Panc1 (cell line): ENCODE data around the gene MS4A10. TPM values are rescaled to one million over a fixed set of nuclear protein-coding genes. Genes with fewer than 3 reads are reported as not detected.

Experiments
- ATAC-seq: fragments of 200-7000 bp; cut with Tn5 transposase; 2 replicates; pipeline ENCODE4 v1.9.1; 2020; ENCODE audit warnings: mild to moderate bottlenecking, moderate library complexity
- BruUV-seq: library from RNA; stranded (reverse); fragments of 400-500 nt; replicated peaks from 2 replicates; lab custom pipeline; 2021; lab: Mats Ljungman, UMichigan
- CTCF ChIA-PET: fragments of 300-600 bp; sonication (Branson Sonifier 250); formaldehyde crosslinking; loops from one replicate; lab custom pipeline; 2022; ENCODE audit warnings: antibody characterized with exemption; lab: Charles Lee
- POLR2A ChIA-PET: fragments of 300-600 bp; sonication (Branson Sonifier 250); formaldehyde crosslinking; loops from one replicate; lab custom pipeline; 2022; ENCODE audit warnings: antibody characterized with exemption; lab: Charles Lee
- DNase-seq: peaks from one replicate; pipeline ENCODE4 v3.0.0-alpha.2; 2010; ENCODE audit warnings: low read depth, low spot score
- H3K27ac ChIP-seq: 2 replicates; pipeline ENCODE4 v1.5.1; 2011; ENCODE audit warnings: mild to moderate bottlenecking, low read length, inconsistent platforms
- H3K27me3 ChIP-seq: fragments of 200-500 bp; sonication (Bioruptor generic); 2 replicates; pipeline ENCODE4 v1.6.0; 2014; ENCODE audit warnings: low read length, inconsistent platforms; ENCODE audit not compliant: control insufficient read depth, insufficient read depth
- H3K36me3 ChIP-seq: fragments of 200-500 bp; sonication (Bioruptor generic); 2 replicates; pipeline ENCODE4 v1.5.1; 2014; ENCODE audit warnings: inconsistent platforms, mild to moderate bottlenecking, low read length, moderate library complexity; ENCODE audit not compliant: control insufficient read depth, insufficient read depth
- H3K4me1 ChIP-seq: 2 replicates; pipeline ENCODE4 v1.5.1; 2011; ENCODE audit warnings: inconsistent platforms, mild to moderate bottlenecking, low read length, moderate library complexity; ENCODE audit not compliant: control insufficient read depth, insufficient read depth
- H3K4me3 ChIP-seq, 2 experiments: 2 replicates each; pipeline ENCODE4 v1.5.1; 2011 to 2012; ENCODE audit warnings: low read depth in 2 of 2, low read length in 2 of 2, mild to moderate bottlenecking in 2 of 2, inconsistent platforms in 1 of 2, moderate library complexity in 1 of 2
- H3K9me3 ChIP-seq: fragments of 200-500 bp; sonication (Bioruptor generic); 2 replicates; pipeline ENCODE4 v1.5.1; 2014; ENCODE audit warnings: low read depth, mild to moderate bottlenecking, inconsistent platforms, low read length, moderate library complexity; ENCODE audit not compliant: control insufficient read depth, insufficient read depth
- CTCF ChIP-seq: fragments of 450-650 bp; IDR thresholded peaks from 2 replicates; pipeline ENCODE4 v1.5.1; 2017; ENCODE audit warnings: mild to moderate bottlenecking
- POLR2AphosphoS5 ChIP-seq: IDR thresholded peaks from 2 replicates; pipeline ENCODE4 v1.6.1; 2012; ENCODE audit warnings: mild to moderate bottlenecking, low read depth, low read length, moderate library complexity
- REST ChIP-seq, 2 experiments: IDR thresholded peaks; 2 replicates each; pipeline ENCODE4 v1.6.1; 2011 to 2012; ENCODE audit warnings: low read depth in 2 of 2, control low read depth in 1 of 2, low read length in 1 of 2, mild to moderate bottlenecking in 1 of 2, moderate library complexity in 1 of 2; ENCODE audit not compliant: insufficient read depth in 1 of 2
- SIN3A ChIP-seq: IDR thresholded peaks from 2 replicates; pipeline ENCODE4 v1.6.1; 2012; ENCODE audit warnings: low read depth, mild to moderate bottlenecking, low read length, moderate library complexity, borderline replicate concordance; ENCODE audit not compliant: insufficient read depth
- TCF7L2 ChIP-seq: IDR thresholded peaks from 2 replicates; pipeline ENCODE4 v1.6.1; 2011; ENCODE audit warnings: mild to moderate bottlenecking, low read depth, low read length, inconsistent platforms
- in situ Hi-C: cut with HindIII; loops from 2 replicates; pipeline ENCODE4 v1.10.0; 2016; ENCODE audit warnings: low sequenced_read_pairs, low pct_unique_long_range_greater_than_20kb
- intact Hi-C: fragments of 100-400 bp; cut with micrococcal nuclease; formaldehyde crosslinking; loops from one replicate; pipeline ENCODE4 v1.10.0; 2022; ENCODE audit not compliant: unreplicated experiment
- total RNA-seq: library from RNA; stranded (reverse); gene quantifications from one replicate; pipeline ENCODE4 v1.2.1, GENCODE V29; 2021; ENCODE audit not compliant: unreplicated experiment

The MS4A10 gene
- total RNA-seq, 1 experiment from 2014 or later: not detected

GRCh38 chr11:60767388-60767811, 17.7 kb upstream of the MS4A10 start:
- Histone ChIP-seq H3K27ac (no peak overlapping the region), H3K4me3 (no peak overlapping the region), H3K36me3 (no peaks in the 10 kb centered on the region), H3K9me3 (no peaks in the 10 kb centered on the region), H3K27me3 (peaks cover 2% of the 10 kb centered on the region), H3K4me1 (no peaks in the 10 kb centered on the region)
- ChIA-PET CTCF (interaction anchor here (0.6 kb wide), 1 partner anchor 518 kb away, joined by 3 read pairs; no protein-coding TSS in a partner anchor), POLR2A (no interaction called here)
- in situ Hi-C loops: no loop called here
- no TSS peak for BruUV-seq
- ATAC-seq: no peak
- TF ChIP-seq SIN3A (no peak), REST (IDR thresholded peaks at IDR 0.05; ENCODE audit: insufficient read depth in 1 of 2, low read depth in 2 of 2, low read length in 1 of 2) (no peak), TCF7L2 (no peak), POLR2AphosphoS5 (no peak), CTCF (no peak; the same call in 1 of the 2 replicates)
- DNase-seq: no peak
- intact Hi-C loops: no loop called here

GRCh38 chr11:60768202-60768601, 16.9 kb upstream of the MS4A10 start:
- Histone ChIP-seq H3K27ac (no peak overlapping the region), H3K4me1 (no peaks in the 10 kb centered on the region), H3K9me3 (no peaks in the 10 kb centered on the region), H3K36me3 (no peaks in the 10 kb centered on the region), H3K4me3 (no peak overlapping the region), H3K27me3 (no peaks in the 10 kb centered on the region; the same call in 1 of the 2 replicates)
- ATAC-seq (no peak), DNase-seq (no peak)
- no TSS peak for BruUV-seq
- intact Hi-C loops (no loop called here), in situ Hi-C loops (no loop called here)
- ChIA-PET POLR2A (no interaction called here), CTCF (no interaction called here)
- no peak for TF ChIP-seq TCF7L2
- no peak for TF ChIP-seq CTCF
- no peak for TF ChIP-seq SIN3A
- TF ChIP-seq REST (IDR thresholded peaks at IDR 0.05; ENCODE audit: insufficient read depth in 1 of 2, low read depth in 2 of 2, low read length in 1 of 2): no peak
